ENCODE measurements around the gene ADGRG2.
"Not testable (repeated sequence)": the region's sequence is repeated elsewhere in the genome, so short reads cannot be mapped to it uniquely, and the experiment has no call there.

The ADGRG2 gene

DNA sequence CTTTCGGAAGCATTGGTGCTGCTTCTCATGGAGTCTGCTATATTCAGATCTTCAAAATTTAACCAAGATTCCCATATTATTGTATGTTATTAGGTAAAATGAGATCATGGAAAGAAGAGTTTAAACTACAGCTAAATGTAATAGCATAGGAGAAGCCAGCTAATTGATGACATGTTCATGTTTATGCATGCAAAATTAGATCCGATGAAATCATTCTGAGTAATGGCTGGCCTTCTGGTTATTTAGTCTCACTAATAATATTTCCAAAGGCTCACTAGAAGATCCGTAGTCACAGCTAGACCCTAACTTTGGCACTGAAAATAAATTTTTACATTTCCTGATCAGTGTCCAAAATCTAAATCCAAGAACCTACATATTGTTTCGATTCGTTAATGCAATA, 118.5 kb downstream of the ADGRG2 start:
- DNase-seq (ENCODE audit: extremely low read depth in 1 of 2, low read depth in 1 of 2) = no peak

DNA sequence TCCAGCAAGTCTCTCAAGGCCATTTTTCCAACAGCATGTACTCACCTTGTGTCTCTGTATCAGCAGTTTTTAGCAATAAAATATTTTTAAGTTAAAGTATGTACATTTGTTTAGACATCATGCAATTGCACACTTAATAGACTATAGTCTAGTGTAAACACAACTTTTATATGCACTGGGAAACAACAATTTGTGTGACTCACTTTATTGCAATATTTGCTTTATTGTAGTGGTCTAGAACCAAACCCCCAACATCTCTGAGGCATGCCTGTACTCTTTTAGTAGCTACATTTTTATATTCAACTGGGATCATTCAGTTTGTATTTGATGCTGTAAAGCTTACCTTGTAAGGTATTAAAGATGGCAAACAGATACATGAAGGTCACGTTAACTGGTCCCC, 123.6 kb downstream of the ADGRG2 start:
- no peak for DNase-seq (ENCODE audit: extremely low read depth in 1 of 2, low read depth in 1 of 2)

DNA sequence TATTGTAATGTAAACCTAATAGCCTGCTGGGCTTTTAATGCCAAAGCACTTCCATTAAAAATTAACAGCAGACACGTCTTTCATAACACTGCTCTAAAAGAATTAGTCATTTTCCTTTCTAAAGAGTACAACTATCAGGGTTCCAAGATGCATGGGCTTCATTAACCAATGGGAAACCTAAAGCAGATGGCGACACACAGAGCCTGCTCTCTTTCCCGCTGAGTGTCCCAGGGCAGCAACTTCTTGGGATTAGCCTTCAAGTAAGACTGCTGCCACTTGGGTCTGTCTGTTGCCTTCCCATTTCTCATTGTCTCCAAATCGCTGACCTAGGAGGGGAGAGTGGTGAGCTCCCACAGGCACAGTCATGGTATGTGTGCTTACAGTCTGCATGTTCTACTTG, 124.4 kb downstream of the ADGRG2 start:
- DNase-seq (ENCODE audit: extremely low read depth in 1 of 2, low read depth in 1 of 2) = no peak

DNA sequence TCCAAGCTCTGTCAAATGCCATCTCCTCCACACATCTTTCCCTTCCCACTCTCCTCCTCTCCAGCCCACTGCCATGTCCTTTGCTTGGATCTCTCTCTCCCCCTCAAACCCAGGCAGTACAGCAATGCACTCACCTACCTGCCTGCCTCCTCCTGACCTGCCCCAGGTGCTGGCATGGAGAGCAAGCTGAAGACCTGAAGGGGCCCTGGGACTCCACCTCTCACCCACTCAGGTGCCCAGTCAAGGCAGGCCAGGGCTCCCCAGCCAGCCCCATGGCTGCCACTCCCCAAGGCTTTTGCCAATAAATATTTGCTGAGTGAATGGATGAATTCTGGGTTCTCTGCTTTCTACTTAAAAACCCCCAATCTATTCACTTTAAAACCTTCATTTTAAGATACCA, 125.7 kb downstream of the ADGRG2 start:
- no peak for DNase-seq (ENCODE audit: extremely low read depth in 1 of 2, low read depth in 1 of 2)

DNA sequence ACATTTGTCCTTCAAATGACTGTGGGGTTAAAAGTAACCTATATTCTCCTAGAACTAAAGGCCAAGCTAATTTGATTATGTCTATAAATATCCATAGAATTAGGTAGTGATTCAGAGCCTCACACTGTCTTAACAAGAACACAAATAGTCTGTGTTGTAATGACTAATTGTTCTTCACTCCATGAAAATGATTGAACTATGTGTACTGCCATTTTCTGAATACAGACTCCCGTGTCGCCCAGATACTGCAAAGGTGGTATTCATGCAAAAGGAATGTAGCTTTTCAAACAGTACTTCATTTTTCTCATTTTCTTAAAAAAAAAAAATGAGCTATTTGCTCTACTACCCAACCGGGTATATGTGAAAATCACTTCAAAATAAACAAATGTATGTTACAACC, 127.0 kb downstream of the ADGRG2 start:
- no peak for DNase-seq (ENCODE audit: extremely low read depth in 1 of 2, low read depth in 1 of 2)

DNA sequence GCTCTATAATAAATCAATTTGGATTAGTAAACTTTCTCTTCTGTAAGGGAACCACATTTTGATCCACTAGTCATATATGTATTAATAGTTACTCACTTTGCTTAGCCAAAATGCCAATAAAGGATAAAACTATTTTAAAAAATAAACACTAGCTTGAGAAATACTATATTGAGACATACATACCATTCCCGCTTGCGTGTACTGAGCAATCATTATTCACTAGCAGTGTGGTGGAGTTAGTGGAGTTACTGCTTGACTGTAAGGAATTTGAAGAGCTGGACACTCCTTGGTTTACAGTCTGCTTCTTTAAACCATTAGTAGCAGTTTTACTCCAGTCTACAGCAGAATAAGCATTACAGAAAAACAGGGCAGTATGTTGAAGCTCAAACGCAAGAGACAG, 127.6 kb downstream of the ADGRG2 start:
- no peak for DNase-seq (ENCODE audit: extremely low read depth in 1 of 2, low read depth in 1 of 2)

DNA sequence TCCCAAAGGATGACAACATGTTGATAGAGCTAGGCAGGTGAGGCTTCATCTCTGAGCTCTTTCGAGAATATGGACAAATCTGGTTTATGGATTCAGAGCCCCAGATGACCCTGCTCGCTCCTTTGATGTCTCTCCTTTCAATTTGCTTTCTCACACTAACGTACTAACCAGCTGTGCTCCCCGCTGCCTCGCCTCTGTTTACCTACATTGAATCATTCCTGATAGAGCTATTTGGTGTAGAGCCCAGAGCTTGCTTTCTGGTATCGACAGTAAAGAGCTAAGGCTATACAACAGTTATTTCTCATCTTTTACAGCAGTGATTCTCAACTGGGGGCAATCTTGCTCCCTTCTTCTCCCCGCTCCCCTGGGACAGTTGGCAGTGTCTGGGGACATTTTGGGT, 129.4 kb downstream of the ADGRG2 start:
- no peak for DNase-seq (ENCODE audit: extremely low read depth in 1 of 2, low read depth in 1 of 2)

DNA sequence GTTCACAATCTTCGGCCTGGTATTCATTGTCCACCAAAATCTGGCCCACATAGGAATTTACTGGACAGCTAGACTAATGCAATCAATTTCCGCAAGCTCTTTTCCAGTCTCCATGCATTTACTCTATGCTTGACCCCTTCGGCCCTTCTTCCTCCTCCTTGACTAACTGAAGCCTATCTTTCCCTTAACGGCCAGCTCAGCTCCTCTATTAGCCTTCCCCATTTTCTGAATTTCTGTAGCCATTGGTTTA, 137.2 kb downstream of the ADGRG2 start:
- DNase-seq (ENCODE audit: extremely low read depth in 1 of 2, low read depth in 1 of 2) = no peak

DNA sequence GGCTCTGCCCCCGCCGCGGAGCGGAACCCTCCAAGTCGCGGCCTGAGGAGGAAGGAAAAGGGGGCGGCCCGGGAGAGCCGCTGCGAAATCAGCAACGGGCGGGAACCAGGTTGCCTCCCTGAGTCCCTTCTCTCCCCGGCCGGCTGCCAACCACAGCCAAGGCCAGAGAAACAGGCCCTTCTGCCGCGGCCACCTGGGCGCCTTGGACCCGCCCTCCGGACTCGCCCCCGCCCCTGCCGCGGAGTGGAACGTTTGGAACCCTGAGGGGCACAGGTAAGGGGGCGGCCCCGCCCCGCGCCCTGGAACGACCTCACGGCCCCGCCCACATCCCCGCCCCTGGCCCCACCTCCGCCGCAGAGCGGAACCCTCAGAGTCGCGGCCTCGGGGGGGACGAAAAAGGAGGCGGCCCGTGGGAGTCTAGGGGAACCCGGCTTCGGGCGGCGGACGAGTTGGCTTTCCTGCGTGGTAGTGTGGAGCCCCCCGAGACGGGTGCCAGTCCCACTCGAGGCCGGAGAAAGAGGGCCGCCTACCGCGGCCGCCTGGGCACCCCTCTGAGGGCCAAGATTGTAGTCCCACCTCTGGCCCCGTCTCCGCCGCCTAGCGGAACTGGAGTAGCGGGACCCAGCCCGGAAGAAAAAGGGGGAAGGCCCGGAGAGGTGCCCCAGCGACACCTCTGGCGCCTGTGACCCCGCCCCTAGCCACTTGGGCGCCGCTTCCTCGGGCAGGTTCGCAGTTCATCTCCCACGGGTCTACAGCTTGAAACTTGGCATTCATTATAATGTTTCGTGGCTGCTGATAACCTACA, 137.7 kb downstream of the ADGRG2 start:
- DNase-seq (ENCODE audit: extremely low read depth in 1 of 2, low read depth in 1 of 2) = peak; percentile 61 to 79

DNA sequence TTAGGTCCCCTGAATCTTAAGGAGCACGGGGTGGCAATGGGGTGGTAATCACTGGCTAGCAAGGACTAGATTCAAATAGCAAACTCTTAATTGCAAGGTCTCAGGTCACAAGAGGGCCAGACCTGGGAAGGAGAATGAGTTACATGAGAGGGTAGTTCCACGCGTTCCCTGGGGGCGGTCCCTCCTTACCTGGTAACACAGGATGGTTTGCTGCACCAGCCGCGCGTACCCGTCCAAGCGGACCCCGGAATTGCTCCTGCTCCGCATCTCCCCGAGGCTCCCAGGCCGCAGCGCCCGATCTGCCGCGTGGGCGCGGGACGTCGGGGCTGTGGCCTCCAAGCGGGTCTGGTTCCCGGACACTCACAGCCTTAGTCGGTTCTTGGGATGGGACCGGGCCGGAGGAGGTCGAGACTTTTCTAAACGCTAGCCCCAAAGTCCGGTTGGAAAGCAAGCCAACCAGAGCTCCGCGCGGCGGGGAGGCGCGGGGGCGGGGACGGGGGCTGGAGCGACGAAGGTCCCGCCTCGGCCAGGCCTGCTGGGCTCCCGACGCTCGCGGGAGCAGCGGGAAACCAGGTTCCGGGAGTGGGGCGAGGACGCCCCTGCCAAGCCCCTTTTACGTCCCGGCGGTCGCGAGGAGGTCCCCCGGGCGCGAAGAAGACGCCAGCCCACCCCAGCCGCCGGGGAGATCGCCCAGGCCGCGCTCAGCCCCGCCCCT, 138.4 kb downstream of the ADGRG2 start, which contains the start of gene PHKA2:
Gene PHKA2 (minus strand): TSS at position 449 of the 715 bp plus-strand sequence. CDS start 182 bp downstream, at position 267.
- no peak for DNase-seq (ENCODE audit: extremely low read depth in 1 of 2, low read depth in 1 of 2)

DNA sequence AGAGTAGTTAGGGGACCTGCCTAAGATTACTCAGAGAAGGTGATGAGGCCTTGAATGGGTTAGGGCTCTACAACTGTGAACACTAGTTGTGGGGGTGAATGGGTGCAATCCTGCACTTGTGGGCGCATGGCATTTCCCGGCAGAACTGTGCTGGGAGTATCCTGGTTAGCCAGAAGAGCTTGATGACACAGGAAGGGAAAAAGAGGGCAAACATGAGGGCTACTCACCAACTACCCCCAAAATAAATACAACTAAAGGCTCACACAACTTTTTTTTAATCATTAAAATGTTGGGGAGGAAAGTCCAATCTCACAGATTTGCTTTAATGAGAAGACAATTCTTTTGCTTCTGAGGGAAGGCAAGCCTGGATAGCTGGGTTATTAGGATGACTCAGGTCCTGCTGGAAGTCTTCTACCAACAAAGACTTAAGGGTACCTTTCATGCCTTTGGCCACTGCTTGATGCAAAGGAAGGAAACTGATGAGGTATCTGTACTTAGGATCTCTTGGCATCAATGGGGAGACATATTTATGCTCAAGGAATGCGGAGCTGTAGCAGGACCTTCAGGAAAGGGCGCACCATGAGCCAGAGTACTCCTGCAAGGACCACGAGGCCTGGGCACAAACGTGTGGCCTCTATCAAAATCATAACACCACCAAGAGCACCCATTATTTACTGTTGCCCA, 141.0 kb downstream of the ADGRG2 start:
- DNase-seq (ENCODE audit: extremely low read depth in 1 of 2, low read depth in 1 of 2) = no peak

DNA sequence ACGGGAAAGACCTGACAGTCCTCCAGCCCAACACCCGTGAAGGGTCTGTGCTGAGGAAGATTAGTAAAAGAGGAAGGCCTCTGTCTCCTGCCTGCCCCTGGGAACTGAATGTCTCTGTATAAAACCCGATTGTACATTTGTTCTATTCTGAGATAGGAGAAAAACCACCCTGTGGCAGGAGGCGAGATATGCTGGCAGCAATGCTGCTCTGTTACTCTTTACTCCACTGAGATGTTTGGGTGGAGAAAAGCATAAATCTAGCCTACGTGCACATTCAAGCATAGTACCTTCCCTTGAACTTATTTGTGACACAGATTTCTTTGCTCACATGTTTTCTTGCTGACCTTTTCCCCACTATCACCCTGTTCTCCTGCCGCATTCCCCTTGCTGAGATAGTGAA, 142.0 kb downstream of the ADGRG2 start:
- not testable (repeated sequence) for DNase-seq (ENCODE audit: extremely low read depth in 1 of 2, low read depth in 1 of 2)

DNA sequence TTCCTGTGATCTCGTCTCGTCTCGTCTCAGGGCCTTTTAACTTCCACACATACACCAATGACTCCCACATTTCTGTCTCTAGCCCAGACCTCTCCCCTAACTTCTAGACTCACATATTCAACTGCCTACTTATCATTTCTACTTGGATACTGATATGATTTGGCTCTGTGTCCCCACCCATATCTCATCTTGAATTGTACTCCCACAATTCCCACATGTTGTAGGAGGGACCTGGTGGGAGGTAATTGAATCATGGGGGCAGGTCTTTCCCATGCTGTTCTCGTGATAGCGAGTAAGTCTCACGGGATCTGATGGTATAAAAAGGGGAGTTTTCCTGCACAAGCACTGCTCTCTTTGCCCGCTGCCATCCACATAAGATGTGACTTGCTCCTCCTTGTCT, 147.3 kb downstream of the ADGRG2 start:
- no peak for DNase-seq (ENCODE audit: extremely low read depth in 1 of 2, low read depth in 1 of 2)

DNA sequence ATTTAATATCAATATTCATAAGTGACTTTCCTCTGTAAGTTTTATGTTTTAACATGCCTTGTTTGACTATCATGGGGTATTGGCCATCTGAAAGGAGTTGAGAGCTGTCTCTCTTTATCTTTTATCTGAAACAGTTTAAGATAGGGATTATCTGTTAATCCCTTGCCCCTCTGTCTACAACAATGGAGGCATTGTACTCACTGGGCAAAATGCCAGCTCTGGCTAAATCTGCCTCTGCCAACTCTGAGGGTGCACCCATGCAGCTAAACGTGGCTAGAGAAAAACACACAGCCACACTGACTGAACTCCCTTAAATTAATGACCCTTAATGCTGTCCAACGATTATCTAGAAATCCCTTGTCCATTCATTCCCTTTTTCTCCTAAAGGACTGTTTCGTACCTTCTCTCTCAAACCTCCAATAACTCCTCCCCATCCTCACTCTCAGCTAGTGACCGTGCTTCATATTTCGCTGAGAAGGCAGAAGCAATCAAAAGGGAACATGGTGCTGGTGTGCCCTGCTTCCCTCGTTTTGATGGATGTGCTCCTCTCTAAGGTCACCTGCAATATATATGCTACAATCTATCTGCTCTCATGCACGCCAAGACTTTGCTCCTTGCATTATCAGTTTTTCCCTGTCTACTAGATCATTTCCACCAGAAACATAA, 148.6 kb downstream of the ADGRG2 start:
- no peak for DNase-seq (ENCODE audit: extremely low read depth in 1 of 2, low read depth in 1 of 2)

DNA sequence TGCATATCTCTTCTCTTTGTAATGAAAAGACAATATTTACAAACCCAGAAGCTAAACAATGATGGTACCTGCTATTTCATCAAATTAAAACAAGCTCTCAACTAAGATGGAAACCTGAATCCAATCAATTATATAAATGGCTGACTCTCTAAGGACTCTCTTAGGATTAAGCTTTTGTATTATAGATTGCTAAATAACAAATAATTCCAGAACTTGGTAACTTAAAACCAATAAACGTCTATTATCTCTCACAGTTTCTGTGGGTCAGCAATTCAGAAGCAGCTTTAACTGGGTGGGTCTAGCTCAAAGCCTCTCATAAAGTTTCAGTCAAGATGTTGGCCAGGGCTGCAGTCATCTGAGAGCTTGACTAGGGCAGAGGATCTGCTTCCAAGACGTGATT, 150.8 kb downstream of the ADGRG2 start:
- no peak for DNase-seq (ENCODE audit: extremely low read depth in 1 of 2, low read depth in 1 of 2)

DNA sequence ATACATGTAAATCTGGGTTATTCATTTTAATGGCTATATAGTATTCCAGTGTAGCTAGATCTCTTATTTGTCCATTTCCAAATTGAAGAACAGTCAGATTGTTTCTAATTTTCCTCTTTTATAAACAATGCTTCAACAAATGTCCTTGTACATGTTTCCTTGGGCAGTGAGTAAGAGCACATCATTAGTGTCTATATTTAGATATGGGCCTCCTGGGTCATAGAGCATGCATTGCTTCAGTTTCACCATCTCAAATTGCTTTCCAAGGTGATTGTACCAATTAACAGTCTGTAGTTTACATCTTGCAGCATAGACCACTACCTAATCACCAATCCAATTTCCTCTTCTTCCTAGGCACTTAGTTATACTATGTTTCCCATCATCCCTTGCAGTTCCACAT, 151.8 kb downstream of the ADGRG2 start:
- DNase-seq (ENCODE audit: extremely low read depth in 1 of 2, low read depth in 1 of 2) = no peak

DNA sequence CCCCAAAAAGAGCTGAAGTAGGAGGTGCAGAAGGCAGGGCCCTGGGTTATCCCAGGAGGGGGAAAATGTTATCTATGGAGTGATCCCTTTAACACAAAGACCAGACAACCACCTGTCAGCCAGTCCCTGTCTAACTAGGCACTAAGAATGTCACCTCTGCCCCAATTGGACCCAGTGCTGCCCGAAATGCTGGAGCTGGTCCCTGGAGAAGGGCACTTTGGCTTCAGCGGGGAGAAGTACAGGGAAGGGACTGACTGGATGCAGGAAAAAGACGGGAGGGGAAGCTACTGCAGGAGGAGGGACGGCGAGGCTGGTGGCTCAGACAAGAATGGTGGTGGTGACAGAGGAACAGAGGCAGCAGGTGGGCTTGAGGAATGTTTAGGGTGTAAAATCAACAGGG, 155.6 kb downstream of the ADGRG2 start:
- DNase-seq (ENCODE audit: extremely low read depth in 1 of 2, low read depth in 1 of 2) = no peak

DNA sequence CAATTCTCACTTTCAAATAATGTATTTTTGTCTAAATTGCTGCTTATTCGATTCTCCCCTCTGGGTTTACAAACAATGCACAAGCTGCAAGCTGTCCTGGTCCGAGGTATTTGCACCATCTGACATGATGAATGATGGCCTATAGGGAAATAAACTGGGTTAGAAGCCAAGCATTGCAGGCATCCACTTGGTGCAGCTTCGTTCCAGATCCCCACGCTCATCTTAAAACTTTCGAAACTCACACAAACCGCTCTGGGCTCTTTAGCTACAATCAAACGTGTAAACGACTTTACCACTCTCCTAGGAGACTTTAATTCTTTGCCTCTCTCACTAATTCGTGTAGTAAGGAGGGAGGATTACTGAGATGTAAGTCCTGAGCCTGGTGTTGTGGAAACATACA, 157.4 kb downstream of the ADGRG2 start:
- DNase-seq (ENCODE audit: extremely low read depth in 1 of 2, low read depth in 1 of 2) = no peak

DNA sequence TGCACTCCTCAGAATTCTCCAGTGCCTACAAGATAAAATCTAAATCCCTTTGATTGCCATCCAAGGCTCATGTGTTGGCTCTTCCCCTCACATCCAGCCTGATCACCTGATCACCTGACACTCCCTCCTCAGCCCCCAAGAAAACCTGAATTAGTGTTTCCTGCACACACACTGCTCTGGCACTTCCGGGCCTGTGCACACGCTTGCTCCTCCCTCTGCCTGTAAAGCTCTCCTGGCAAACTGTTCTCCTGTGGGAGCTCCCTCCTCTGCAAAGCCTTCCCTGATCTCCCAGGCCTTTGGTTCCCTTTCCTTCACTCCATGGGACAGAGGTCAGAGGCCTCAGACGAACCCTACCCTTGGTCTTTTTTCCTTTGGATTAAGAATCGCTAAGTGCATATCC, 158.2 kb downstream of the ADGRG2 start:
- DNase-seq (ENCODE audit: extremely low read depth in 1 of 2, low read depth in 1 of 2) = no peak

DNA sequence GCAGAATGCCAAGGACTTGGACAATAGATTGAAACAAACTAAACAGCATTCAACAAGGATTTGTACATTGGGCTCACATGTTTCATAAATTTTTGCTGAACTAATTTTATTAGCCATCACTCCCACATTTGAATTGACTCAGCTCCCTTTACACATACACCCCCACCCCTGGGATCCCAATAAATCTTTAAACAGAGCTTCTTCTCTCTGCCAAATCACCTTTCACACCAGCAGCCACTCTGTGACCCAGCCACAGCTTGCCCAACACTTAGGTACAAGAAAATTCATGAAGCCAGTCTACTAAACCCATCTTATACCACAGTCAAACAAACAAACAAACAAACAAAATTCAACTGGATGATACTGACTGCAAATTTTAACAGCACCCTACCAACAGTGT, 159.9 kb downstream of the ADGRG2 start:
- no peak for DNase-seq (ENCODE audit: extremely low read depth in 1 of 2, low read depth in 1 of 2)

DNA sequence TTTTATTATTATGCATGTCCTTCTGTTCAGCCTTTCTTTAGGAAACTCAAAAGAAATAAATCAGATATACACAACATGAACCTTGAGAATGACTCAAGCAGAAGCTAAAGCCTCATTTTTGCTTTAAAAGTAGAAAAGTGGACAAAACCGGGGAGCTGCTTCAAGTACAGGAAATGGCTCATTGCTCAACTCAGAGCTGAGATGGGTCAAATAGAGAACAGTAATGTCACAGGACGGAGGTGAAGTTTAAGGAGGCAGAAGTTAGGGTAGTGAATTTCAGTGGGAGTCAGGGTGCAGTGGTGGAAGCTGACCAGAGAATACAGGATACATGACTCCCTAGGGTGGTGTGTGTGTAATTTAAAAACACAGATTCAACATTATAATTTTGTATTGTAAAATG, 160.6 kb downstream of the ADGRG2 start:
- DNase-seq (ENCODE audit: extremely low read depth in 1 of 2, low read depth in 1 of 2) = no peak
